ENCODE measurements around the gene GPSM1.

DNA sequence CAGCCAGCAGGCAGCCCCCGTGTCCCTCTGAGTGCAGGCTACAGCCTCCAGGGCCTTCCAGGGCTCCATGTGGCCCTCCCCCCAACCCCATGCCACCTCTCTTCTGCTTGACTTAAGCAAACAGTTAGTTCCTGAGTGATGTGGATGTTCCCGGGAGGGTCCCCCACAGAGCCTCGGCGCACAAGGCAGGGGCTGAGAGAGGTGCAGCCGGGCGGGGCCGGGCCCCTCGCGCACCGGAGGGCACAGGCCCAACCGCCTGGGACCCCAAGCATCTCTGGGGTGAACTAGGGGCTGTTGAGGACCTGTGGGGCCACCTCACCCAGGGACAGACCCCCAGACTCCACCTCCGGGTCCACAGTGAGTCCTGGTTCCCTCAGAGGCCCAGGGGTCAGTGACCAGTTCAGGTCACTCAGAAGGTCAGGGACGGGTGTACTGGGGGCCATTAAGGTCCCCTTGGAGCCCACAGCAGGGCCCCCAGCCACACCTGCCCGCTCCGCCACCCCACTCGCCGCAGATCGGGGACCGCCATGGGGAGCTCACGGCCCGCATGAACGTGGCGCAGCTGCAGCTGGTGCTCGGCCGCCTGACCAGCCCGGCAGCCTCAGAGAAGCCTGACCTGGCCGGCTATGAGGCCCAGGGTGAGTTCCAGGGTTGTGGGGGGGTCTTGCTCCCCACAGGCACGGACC, 13.2 kb downstream of the GPSM1 start:
- TF ChIP-seq, protein P1, sequence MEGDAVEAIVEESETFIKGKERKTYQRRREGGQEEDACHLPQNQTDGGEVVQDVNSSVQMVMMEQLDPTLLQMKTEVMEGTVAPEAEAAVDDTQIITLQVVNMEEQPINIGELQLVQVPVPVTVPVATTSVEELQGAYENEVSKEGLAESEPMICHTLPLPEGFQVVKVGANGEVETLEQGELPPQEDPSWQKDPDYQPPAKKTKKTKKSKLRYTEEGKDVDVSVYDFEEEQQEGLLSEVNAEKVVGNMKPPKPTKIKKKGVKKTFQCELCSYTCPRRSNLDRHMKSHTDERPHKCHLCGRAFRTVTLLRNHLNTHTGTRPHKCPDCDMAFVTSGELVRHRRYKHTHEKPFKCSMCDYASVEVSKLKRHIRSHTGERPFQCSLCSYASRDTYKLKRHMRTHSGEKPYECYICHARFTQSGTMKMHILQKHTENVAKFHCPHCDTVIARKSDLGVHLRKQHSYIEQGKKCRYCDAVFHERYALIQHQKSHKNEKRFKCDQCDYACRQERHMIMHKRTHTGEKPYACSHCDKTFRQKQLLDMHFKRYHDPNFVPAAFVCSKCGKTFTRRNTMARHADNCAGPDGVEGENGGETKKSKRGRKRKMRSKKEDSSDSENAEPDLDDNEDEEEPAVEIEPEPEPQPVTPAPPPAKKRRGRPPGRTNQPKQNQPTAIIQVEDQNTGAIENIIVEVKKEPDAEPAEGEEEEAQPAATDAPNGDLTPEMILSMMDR (IDR thresholded peaks at IDR 0.05), result no peak
- no peak for TF ChIP-seq POLR2A (IDR thresholded peaks at IDR 0.05)
